ENCODE data around the gene ATP6V1F. TPM values are rescaled to one million over a fixed set of nuclear protein-coding genes. Genes with fewer than 3 reads are reported as not detected.

The ATP6V1F gene
- 100 to 1,000 TPM in 1 of 4 donors, 10 to 100 TPM in 3; 49.6 to 109 (median 86.6) TPM for total RNA-seq

GRCh38 chr7:128862571-128863432 is at the start of gene ATP6V1F:
Gene ATP6V1F, plus strand, starts transcription at chr7:128862856. Its CDS starts 49 bp downstream, at chr7:128862905.
- 0% methylated on average over 55 to 56 of the region's 65 CpGs for WGBS, 2 donors
- TF ChIP-seq POLR2A (IDR thresholded peaks at IDR 0.05) (peak in 1 of 2 donors; percentile 85), CTCF (IDR thresholded peaks at IDR 0.05) (peak in 1 of 6 experiments; percentile 25)
- H3K27ac ChIP-seq = peak within 1 kb of the TSS in 2 of 3 donors; percentile 9 to 62
- H3K4me1 ChIP-seq = peaks cover 10 to 22% of the 10 kb centered on the region in 2 donors
- H3K36me3 ChIP-seq = peaks cover 10 to 14% of the 10 kb centered on the region in 2 donors
- peak within 1 kb of the TSS; percentile 51 to 99 (median 64) for H3K4me3 ChIP-seq (replicated peaks in 1 of 3)
- DNase-seq = peak; percentile 96 to 98
- no peaks in the 10 kb centered on the region for H3K9me3 ChIP-seq
- intact Hi-C loops (cut with DNase I) = loop anchor here (10.0 kb wide), 1 partner anchor 128 kb away; the partner anchor contains the start of gene CALU
- H3K27me3 ChIP-seq = no peaks in the 10 kb centered on the region

- no peaks in the 10 kb centered on the region for H3K9me3 ChIP-seq
- WGBS, 2 donors = 54 to 70% methylated on average over 6 of the region's 6 CpGs
- no peak for TF ChIP-seq CTCF (IDR thresholded peaks at IDR 0.05)
- TF ChIP-seq POLR2A (IDR thresholded peaks at IDR 0.05) = no peak
- no peak for DNase-seq
- H3K36me3 ChIP-seq = no peaks in the 10 kb centered on the region
- H3K27me3 ChIP-seq = no peaks in the 10 kb centered on the region
- no peaks in the 10 kb centered on the region for H3K4me1 ChIP-seq
- no peak overlapping the region for H3K4me3 ChIP-seq (replicated peaks in 1 of 3)
- no peak overlapping the region for H3K27ac ChIP-seq
- intact Hi-C loops (cut with DNase I) = no loop called here
These were observed 48.2 kb upstream of the ATP6V1F start for GRCh38 chr7:128814499-128814898.

- intact Hi-C loops (cut with DNase I) = no loop called here
- no peak for TF ChIP-seq POLR2A (IDR thresholded peaks at IDR 0.05)
- TF ChIP-seq CTCF (IDR thresholded peaks at IDR 0.05) = no peak
- no peaks in the 10 kb centered on the region for H3K4me1 ChIP-seq
- no peaks in the 10 kb centered on the region for H3K9me3 ChIP-seq
- H3K27me3 ChIP-seq = no peaks in the 10 kb centered on the region
- H3K4me3 ChIP-seq (replicated peaks in 1 of 3) = no peak overlapping the region
- 86 to 91% methylated on average over 7 of the region's 7 CpGs for WGBS, 2 donors
- H3K36me3 ChIP-seq = no peaks in the 10 kb centered on the region
- DNase-seq = no peak
- no peak overlapping the region for H3K27ac ChIP-seq
These were observed 47.2 kb upstream of the ATP6V1F start for GRCh38 chr7:128815289-128815942.

GRCh38 chr7:128818694-128819093 is 44.0 kb upstream of the ATP6V1F start:
- Histone ChIP-seq H3K36me3 (no peaks in the 10 kb centered on the region), H3K4me1 (no peaks in the 10 kb centered on the region), H3K4me3 (replicated peaks in 1 of 3) (no peak overlapping the region), H3K27ac (no peak overlapping the region), H3K9me3 (no peaks in the 10 kb centered on the region), H3K27me3 (no peaks in the 10 kb centered on the region)
- WGBS, 2 donors = 74 to 80% methylated on average over 3 of the region's 3 CpGs
- no peak for DNase-seq
- intact Hi-C loops (cut with DNase I) = no loop called here
- TF ChIP-seq CTCF (IDR thresholded peaks at IDR 0.05) (no peak), POLR2A (IDR thresholded peaks at IDR 0.05) (no peak)

- TF ChIP-seq POLR2A (IDR thresholded peaks at IDR 0.05) (no peak), CTCF (IDR thresholded peaks at IDR 0.05) (no peak)
- H3K27me3 ChIP-seq = no peaks in the 10 kb centered on the region
- no peaks in the 10 kb centered on the region for H3K9me3 ChIP-seq
- H3K4me3 ChIP-seq (replicated peaks in 1 of 3) = no peak overlapping the region
- intact Hi-C loops (cut with DNase I) = no loop called here
- H3K27ac ChIP-seq = no peak overlapping the region
- DNase-seq = no peak
- WGBS, 2 donors = 89 to 100% methylated on average over 1 to 4 of the region's 4 CpGs
- H3K4me1 ChIP-seq = no peaks in the 10 kb centered on the region
- no peaks in the 10 kb centered on the region for H3K36me3 ChIP-seq
These were observed 40.9 kb upstream of the ATP6V1F start for GRCh38 chr7:128821724-128822123.

Data from thyroid gland (tissue), 4 donors.